CD4-positive, alpha-beta T cell (primary cell): ENCODE results near the gene RBMX2. TPM values are rescaled to one million over a fixed set of nuclear protein-coding genes. Genes with fewer than 3 reads are reported as not detected.

Experiments
- ATAC-seq: fragments of 200-7000 bp; cut with Tn5 transposase; one replicate; pipeline ENCODE4 v1.10.0; 2022; ENCODE audit warnings: mild to moderate bottlenecking; ENCODE audit not compliant: poor library complexity
- CTCF ChIA-PET: fragments of 350-600 bp; sonication (Branson Sonifier 250); formaldehyde crosslinking; loops from one replicate; lab custom pipeline; 2021; ENCODE audit warnings: antibody characterized with exemption, inconsistent platforms; lab: Charles Lee
- POLR2A ChIA-PET: fragments of 350-600 bp; sonication (Branson Sonifier 250); formaldehyde crosslinking; loops from one replicate; lab custom pipeline; 2021; ENCODE audit warnings: antibody characterized with exemption, inconsistent platforms; lab: Charles Lee
- DNase-seq, 14 experiments: peaks; one replicate each; pipeline ENCODE4 v3.0.0-alpha.2; 2013 to 2020; ENCODE audit warnings: mixed read lengths in 2 of 14
- H3K27ac ChIP-seq, 2 donors: one replicate each; pipeline versions ENCODE4 v1.5.1 to v1.7.0; 2013; ENCODE audit warnings: low read length in 2 of 2, low read depth in 1 of 2, mild to moderate bottlenecking in 1 of 2
- H3K27me3 ChIP-seq, 2 experiments: 1 replicate in 1 of 2; 2 replicates in 1 of 2; pipeline versions ENCODE4 v1.6.1 to v1.7.0; 2013; ENCODE audit warnings: low read length in 2 of 2, control low read depth in 1 of 2, mild to moderate bottlenecking in 1 of 2, moderate library complexity in 1 of 2; ENCODE audit not compliant: insufficient read depth in 2 of 2, control insufficient read depth in 1 of 2
- H3K36me3 ChIP-seq: one replicate; pipeline ENCODE4 v1.6.1; 2013; ENCODE audit warnings: low read length, control low read depth; ENCODE audit not compliant: insufficient read depth
- H3K4me1 ChIP-seq: one replicate; pipeline ENCODE4 v1.6.1; 2013; ENCODE audit warnings: low read length, control low read depth; ENCODE audit not compliant: insufficient read depth
- H3K4me3 ChIP-seq: one replicate; pipeline ENCODE4 v1.5.1; 2013; ENCODE audit warnings: mild to moderate bottlenecking, low read length, moderate library complexity
- H3K9me3 ChIP-seq, 2 experiments: 1 replicate in 1 of 2; 2 replicates in 1 of 2; pipeline versions ENCODE4 v1.6.1 to v1.7.0; 2013; ENCODE audit warnings: low read length in 2 of 2, mild to moderate bottlenecking in 2 of 2, control low read depth in 1 of 2, moderate library complexity in 1 of 2; ENCODE audit not compliant: control insufficient read depth in 1 of 2, insufficient read depth in 1 of 2
- H3K27ac Mint-ChIP-seq: one replicate; pipeline ENCODE4 v1.8.0; 2020; ENCODE audit warnings: mixed read lengths
- H3K27me3 Mint-ChIP-seq: one replicate; pipeline ENCODE4 v1.8.0; 2021; ENCODE audit warnings: mixed read lengths
- H3K36me3 Mint-ChIP-seq: one replicate; pipeline ENCODE4 v1.8.0; 2021; ENCODE audit warnings: low read depth, mixed read lengths
- H3K4me1 Mint-ChIP-seq: one replicate; pipeline ENCODE4 v1.8.0; 2021; ENCODE audit warnings: low read depth, mixed read lengths
- H3K4me3 Mint-ChIP-seq: one replicate; pipeline ENCODE4 v1.8.0; 2020; ENCODE audit warnings: mild to moderate bottlenecking, mixed read lengths
- H3K9me3 Mint-ChIP-seq: one replicate; pipeline ENCODE4 v1.8.0; 2020; ENCODE audit warnings: mixed read lengths
- intact Hi-C, 2 experiments: fragments of 100-400 bp; cut with DNase I in 1 of 2; cut with micrococcal nuclease in 1 of 2; formaldehyde crosslinking; loops; one replicate each; pipeline versions ENCODE4 v1.15.1 to v1.9.0; 2023 to 2025; cut with DNase I, micrococcal nuclease
- total RNA-seq, 174 experiments: library from RNA in 2 of 174; stranded (reverse) in 2 of 174; gene quantifications; one replicate each; pipeline ENCODE4 v1.2.3 and lab custom pipeline; 2021 to 2026
- TF ChIP-seq, protein P1 (sequence below): fragments of 200-600 bp; IDR thresholded peaks from one replicate; pipeline ENCODE4 v1.8.0; 2022; ENCODE audit warnings: antibody characterized with exemption, mild to moderate bottlenecking

Gene RBMX2
- total RNA-seq, 2 experiments from 2014 or later, result 20.5 to 21.5 TPM

DNA sequence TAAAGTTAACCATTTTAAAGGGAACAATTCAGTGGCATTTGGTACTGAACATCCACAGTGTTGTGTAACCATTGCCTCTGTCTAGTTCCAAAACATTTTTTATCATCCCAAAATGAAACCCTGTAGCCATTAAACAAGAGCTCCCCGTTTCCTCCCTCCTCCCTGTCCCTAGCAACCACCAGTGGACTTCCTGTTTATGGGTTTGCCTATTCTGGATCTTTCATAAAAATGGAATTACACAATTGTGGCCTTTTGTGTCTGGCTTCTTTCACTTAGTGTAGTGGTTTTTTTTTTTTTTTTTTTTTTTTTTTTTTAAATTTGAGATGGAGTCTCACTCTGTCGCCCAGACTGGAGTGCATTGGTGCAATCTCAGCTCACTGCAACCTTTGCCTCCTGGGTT, 11.6 kb downstream of the RBMX2 start:
- no peak overlapping the region for H3K27ac Mint-ChIP-seq
- POLR2A ChIA-PET, result no interaction called here
- Histone ChIP-seq H3K4me1 (no peaks in the 10 kb centered on the region), H3K27ac (no peak overlapping the region), H3K27me3 (no peaks in the 10 kb centered on the region), H3K36me3 (peaks cover 27% of the 10 kb centered on the region), H3K4me3 (no peak overlapping the region), H3K9me3 (no peaks in the 10 kb centered on the region)
- H3K27me3 Mint-ChIP-seq, result no peaks in the 10 kb centered on the region
- intact Hi-C loops, result no loop called here
- CTCF ChIA-PET, result no interaction called here
- H3K9me3 Mint-ChIP-seq, result no peaks in the 10 kb centered on the region
- H3K4me3 Mint-ChIP-seq, result no peak overlapping the region
- ATAC-seq (no peak), DNase-seq (peak in 2 of 14 experiments; percentile 9 to 17)
- no peaks in the 10 kb centered on the region for H3K4me1 Mint-ChIP-seq
- H3K36me3 Mint-ChIP-seq, result peaks cover 33% of the 10 kb centered on the region
- TF ChIP-seq, protein P1, sequence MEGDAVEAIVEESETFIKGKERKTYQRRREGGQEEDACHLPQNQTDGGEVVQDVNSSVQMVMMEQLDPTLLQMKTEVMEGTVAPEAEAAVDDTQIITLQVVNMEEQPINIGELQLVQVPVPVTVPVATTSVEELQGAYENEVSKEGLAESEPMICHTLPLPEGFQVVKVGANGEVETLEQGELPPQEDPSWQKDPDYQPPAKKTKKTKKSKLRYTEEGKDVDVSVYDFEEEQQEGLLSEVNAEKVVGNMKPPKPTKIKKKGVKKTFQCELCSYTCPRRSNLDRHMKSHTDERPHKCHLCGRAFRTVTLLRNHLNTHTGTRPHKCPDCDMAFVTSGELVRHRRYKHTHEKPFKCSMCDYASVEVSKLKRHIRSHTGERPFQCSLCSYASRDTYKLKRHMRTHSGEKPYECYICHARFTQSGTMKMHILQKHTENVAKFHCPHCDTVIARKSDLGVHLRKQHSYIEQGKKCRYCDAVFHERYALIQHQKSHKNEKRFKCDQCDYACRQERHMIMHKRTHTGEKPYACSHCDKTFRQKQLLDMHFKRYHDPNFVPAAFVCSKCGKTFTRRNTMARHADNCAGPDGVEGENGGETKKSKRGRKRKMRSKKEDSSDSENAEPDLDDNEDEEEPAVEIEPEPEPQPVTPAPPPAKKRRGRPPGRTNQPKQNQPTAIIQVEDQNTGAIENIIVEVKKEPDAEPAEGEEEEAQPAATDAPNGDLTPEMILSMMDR, result no peak

DNA sequence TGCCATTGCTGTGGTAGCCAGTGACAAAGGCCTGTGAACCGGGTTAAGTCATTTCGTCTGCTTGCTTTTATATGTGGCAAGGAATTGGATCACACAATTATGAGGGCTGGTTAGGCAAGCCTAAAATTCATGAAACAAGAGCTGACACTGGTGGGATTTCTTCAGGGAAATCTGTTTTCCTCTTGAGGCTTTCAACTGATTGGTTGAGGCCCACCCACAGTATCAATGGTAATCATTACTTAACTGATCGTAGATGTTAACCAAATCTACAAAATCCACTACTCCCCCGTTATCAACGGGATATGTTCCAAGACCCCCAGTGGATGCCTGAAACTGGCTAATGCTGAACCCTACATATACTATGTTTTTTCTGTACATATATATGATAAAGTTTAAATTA, 13.0 kb downstream of the RBMX2 start:
- Mint-ChIP-seq H3K27ac (no peak overlapping the region), H3K27me3 (no peaks in the 10 kb centered on the region), H3K4me1 (no peaks in the 10 kb centered on the region), H3K4me3 (no peak overlapping the region), H3K36me3 (peaks cover 26% of the 10 kb centered on the region), H3K9me3 (no peaks in the 10 kb centered on the region)
- Histone ChIP-seq H3K9me3 (no peaks in the 10 kb centered on the region), H3K4me1 (no peaks in the 10 kb centered on the region), H3K27me3 (no peaks in the 10 kb centered on the region), H3K27ac (no peak overlapping the region), H3K4me3 (no peak overlapping the region), H3K36me3 (peaks cover 18% of the 10 kb centered on the region)
- TF ChIP-seq, protein P1, result no peak
- DNase-seq, result no peak
- POLR2A ChIA-PET, result no interaction called here
- ATAC-seq, result no peak
- intact Hi-C loops, result no loop called here
- CTCF ChIA-PET, result interaction anchor here (0.5 kb wide), 1 partner anchor 497 kb away, joined by 3 read pairs; no protein-coding TSS in a partner anchor

DNA sequence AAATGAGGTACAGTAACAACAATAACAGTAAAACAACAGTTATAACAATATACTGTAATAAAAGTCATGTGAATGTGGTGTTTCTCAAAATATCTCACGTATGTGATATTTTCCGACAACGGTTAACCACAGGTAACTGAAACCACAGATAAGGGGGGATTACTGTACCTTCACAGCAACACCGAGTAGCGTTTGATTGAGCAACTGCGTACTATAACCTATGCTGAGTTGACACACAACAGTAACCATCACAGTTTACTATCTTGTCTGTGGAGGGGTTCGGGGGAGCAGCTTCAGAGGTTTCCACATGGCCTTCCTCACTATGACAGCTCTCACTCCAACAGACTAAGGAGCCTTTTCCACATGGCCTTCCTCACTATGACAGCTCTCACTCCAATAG, 13.4 kb downstream of the RBMX2 start:
- intact Hi-C loops, result no loop called here
- Mint-ChIP-seq H3K4me1 (no peaks in the 10 kb centered on the region), H3K27ac (no peak overlapping the region), H3K36me3 (peaks cover 23% of the 10 kb centered on the region), H3K27me3 (no peaks in the 10 kb centered on the region), H3K4me3 (no peak overlapping the region), H3K9me3 (no peaks in the 10 kb centered on the region)
- ChIA-PET POLR2A (no interaction called here), CTCF (no interaction called here)
- ATAC-seq (no peak), DNase-seq (peak in 1 of 14 experiments; percentile 5)
- H3K36me3 ChIP-seq, result peaks cover 18% of the 10 kb centered on the region
- no peaks in the 10 kb centered on the region for H3K4me1 ChIP-seq
- H3K4me3 ChIP-seq, result no peak overlapping the region
- H3K27me3 ChIP-seq, result no peaks in the 10 kb centered on the region
- no peak overlapping the region for H3K27ac ChIP-seq
- H3K9me3 ChIP-seq, result no peaks in the 10 kb centered on the region
- TF ChIP-seq, protein P1, result no peak
